Gastroesophageal sphincter (tissue), 3 donors: ENCODE measurements around the gene SGMS2.

Experiments
- EP300 ChIP-seq: sonication (generic); formaldehyde crosslinking; IDR thresholded peaks from one replicate; pipeline ENCODE4 v1.6.1; 2017; ENCODE audit warnings: antibody characterized with exemption, mild to moderate bottlenecking
- POLR2A ChIP-seq, 2 donors: fragments of 450-650 bp; IDR thresholded peaks; one replicate each; pipeline ENCODE4 v1.6.1; 2017; ENCODE audit warnings: antibody characterized with exemption in 2 of 2, mild to moderate bottlenecking in 2 of 2, moderate library complexity in 1 of 2
- POLR2AphosphoS5 ChIP-seq: sonication (generic); formaldehyde crosslinking; IDR thresholded peaks from one replicate; pipeline ENCODE4 v1.6.1; 2017; ENCODE audit warnings: antibody characterized with exemption
- TF ChIP-seq, protein P1 (sequence below), 4 experiments: fragments of 200-600 bp in 2 of 4; fragments of 450-650 bp in 2 of 4; sonication (generic) in 1 of 4; IDR thresholded peaks; one replicate each; pipeline ENCODE4 v1.5.1; 2017 to 2019; ENCODE audit warnings: antibody characterized with exemption in 4 of 4, mild to moderate bottlenecking in 2 of 4, moderate library complexity in 2 of 4

GRCh38 chr4:107913283-107913899 is 88.7 kb downstream of the SGMS2 start:
- TF ChIP-seq, protein P1, sequence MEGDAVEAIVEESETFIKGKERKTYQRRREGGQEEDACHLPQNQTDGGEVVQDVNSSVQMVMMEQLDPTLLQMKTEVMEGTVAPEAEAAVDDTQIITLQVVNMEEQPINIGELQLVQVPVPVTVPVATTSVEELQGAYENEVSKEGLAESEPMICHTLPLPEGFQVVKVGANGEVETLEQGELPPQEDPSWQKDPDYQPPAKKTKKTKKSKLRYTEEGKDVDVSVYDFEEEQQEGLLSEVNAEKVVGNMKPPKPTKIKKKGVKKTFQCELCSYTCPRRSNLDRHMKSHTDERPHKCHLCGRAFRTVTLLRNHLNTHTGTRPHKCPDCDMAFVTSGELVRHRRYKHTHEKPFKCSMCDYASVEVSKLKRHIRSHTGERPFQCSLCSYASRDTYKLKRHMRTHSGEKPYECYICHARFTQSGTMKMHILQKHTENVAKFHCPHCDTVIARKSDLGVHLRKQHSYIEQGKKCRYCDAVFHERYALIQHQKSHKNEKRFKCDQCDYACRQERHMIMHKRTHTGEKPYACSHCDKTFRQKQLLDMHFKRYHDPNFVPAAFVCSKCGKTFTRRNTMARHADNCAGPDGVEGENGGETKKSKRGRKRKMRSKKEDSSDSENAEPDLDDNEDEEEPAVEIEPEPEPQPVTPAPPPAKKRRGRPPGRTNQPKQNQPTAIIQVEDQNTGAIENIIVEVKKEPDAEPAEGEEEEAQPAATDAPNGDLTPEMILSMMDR (IDR thresholded peaks at IDR 0.05), result peak; percentile 80 to 93 (median 86)
- TF ChIP-seq POLR2AphosphoS5 (peak; percentile 37), POLR2A (IDR thresholded peaks at IDR 0.05) (no peak), EP300 (no peak)
